Adrenal gland (tissue), 12 donors: ENCODE data around the gene CTSW. TPM values are rescaled to one million over a fixed set of nuclear protein-coding genes. Genes with fewer than 3 reads are reported as not detected.
A peak's percentile ranks its signal among the peaks of the same experiment; 100 is the strongest.

Source experiments
- DNase-seq, 7 donors: peaks; one replicate each; pipeline ENCODE4 v3.0.0-alpha.2; 2019 to 2020
- H3K27ac ChIP-seq, 5 donors: fragments of 200-600 bp; sonication (generic) in 4 of 5; 1 replicate in 3 of 5; 2 replicates in 2 of 5; pipeline versions ENCODE4 v1.5.1 to v1.8.0; 2016 to 2020; ENCODE audit warnings: mild to moderate bottlenecking in 1 of 5
- H3K27me3 ChIP-seq: fragments of 200-600 bp; 2 replicates; pipeline ENCODE4 v1.8.0; 2021
- H3K36me3 ChIP-seq, 2 donors: fragments of 200-600 bp; replicated peaks in 1 of 2; 1 replicate in 1 of 2; 2 replicates in 1 of 2; pipeline versions ENCODE4 v1.5.1 to v1.8.0; 2018 to 2022
- H3K4me1 ChIP-seq, 2 donors: fragments of 200-600 bp; replicated peaks in 1 of 2; 1 replicate in 1 of 2; 2 replicates in 1 of 2; pipeline versions ENCODE4 v1.5.1 to v1.8.0; 2018 to 2021
- H3K4me3 ChIP-seq, 4 donors: fragments of 200-600 bp; sonication (generic) in 3 of 4; one replicate each; pipeline ENCODE4 v1.5.1; 2016 to 2018
- H3K9me3 ChIP-seq, 3 donors: fragments of 200-600 bp; sonication (generic) in 1 of 3; replicated peaks in 1 of 3; 1 replicate in 2 of 3; 2 replicates in 1 of 3; pipeline versions ENCODE4 v1.5.1 to v1.8.0; 2016 to 2021
- POLR2A ChIP-seq, 2 donors: fragments of 450-650 bp; IDR thresholded peaks; one replicate each; pipeline ENCODE4 v1.6.1; 2017; ENCODE audit warnings: antibody characterized with exemption in 2 of 2, mild to moderate bottlenecking in 2 of 2, moderate library complexity in 1 of 2
- WGBS, 4 donors: extraction: QIAGEN DNeasy Blood & Tissue Kit in 2 of 4; methylation state at CpG; one replicate each; pipeline versions ENCODE4 v1.1.5 to v1.1.7; 2013 to 2017; 5-methylcytosine and 5-hydroxymethylcytosine counted together
- intact Hi-C, 2 donors: fragments of 100-400 bp; cut with DNase I; formaldehyde crosslinking; loops; one replicate each; pipeline versions ENCODE4 v1.14.1 to v1.15.0; 2022 to 2023
- polyA plus RNA-seq, 3 donors: library from polyadenylated mRNA; stranded (reverse); fragments of 200-250 nt in 2 of 3; fragments of 350-450 nt in 1 of 3; fragmentation: Illumina TruSeq in 1 of 3; extraction: RNeasy Lipid Tissue Mini Kit (QIAGEN cat#74804) in 1 of 3; gene quantifications; one replicate each; pipeline ENCODE4 v1.2.3, GENCODE V29; 2013 to 2014
- total RNA-seq, 9 donors: library from RNA; depleted of rRNA in 4 of 9; stranded (reverse); fragments of >200 nt in 4 of 9; fragments of 120-200 nt in 1 of 9; fragmentation: NEBNext Ultra II Directional in 1 of 9; extraction: Animal tissue kit (Norgen Biotek cat#: 25700) in 1 of 9; gene quantifications; one replicate each; pipeline versions ENCODE4 v1.1.0 to v1.2.4, GENCODE V29; 2013 to 2023
- TF ChIP-seq, protein P1 (sequence below), 6 experiments: fragments of 450-650 bp in 4 of 6; fragments of 200-600 bp in 2 of 6; sonication (generic) in 1 of 6; IDR thresholded peaks; 1 replicate in 5 of 6; 2 replicates in 1 of 6; pipeline versions ENCODE4 v1.5.1 to v1.8.0; 2016 to 2021; ENCODE audit warnings: antibody characterized with exemption in 6 of 6, mild to moderate bottlenecking in 2 of 6, moderate library complexity in 1 of 6
- donor health status: healthy with polysubstance abuse.
- donor health status: Bipolar disorder and iron deficiency.
- donor health status: DM: yes; HTN: yes; CAD: no.
- donor health status: DM: no; HTN: no; CAD: no.
- donor health status: DM: no; HTN: no; CAD: no.
- donor health status: DM: yes; HTN: yes; CAD: no.

Gene CTSW
- total and polyA plus RNA-seq, 12 donors, result 0.28 to 4.8 (median 0.96) TPM; not detected in 2

DNA sequence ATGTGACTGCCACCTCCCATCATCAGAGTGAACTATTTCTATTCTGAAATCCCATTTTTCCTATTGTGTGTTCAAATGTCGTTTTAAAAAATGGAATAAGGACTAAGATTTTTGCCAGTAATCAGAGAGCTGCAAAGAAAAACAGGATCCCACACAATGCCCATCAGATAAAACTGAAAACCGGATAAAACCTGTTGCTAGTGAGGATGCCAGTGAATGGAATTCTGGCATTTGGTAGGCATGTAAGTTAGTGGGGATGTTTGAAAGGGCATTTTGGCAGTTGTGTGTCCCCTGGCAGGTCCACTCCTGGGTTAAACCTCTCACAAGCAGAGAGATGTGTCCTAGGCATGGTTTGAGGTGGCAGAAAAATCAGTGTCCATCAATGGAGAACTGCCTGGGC lies 45.8 kb downstream of the CTSW start:
- TF ChIP-seq POLR2A (IDR thresholded peaks at IDR 0.05), result no peak
- TF ChIP-seq, protein P1, sequence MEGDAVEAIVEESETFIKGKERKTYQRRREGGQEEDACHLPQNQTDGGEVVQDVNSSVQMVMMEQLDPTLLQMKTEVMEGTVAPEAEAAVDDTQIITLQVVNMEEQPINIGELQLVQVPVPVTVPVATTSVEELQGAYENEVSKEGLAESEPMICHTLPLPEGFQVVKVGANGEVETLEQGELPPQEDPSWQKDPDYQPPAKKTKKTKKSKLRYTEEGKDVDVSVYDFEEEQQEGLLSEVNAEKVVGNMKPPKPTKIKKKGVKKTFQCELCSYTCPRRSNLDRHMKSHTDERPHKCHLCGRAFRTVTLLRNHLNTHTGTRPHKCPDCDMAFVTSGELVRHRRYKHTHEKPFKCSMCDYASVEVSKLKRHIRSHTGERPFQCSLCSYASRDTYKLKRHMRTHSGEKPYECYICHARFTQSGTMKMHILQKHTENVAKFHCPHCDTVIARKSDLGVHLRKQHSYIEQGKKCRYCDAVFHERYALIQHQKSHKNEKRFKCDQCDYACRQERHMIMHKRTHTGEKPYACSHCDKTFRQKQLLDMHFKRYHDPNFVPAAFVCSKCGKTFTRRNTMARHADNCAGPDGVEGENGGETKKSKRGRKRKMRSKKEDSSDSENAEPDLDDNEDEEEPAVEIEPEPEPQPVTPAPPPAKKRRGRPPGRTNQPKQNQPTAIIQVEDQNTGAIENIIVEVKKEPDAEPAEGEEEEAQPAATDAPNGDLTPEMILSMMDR (IDR thresholded peaks at IDR 0.05), result no peak
- no peak for DNase-seq
- Histone ChIP-seq H3K27ac (no peak overlapping the region), H3K36me3 (peaks cover 0 to 19% of the 10 kb centered on the region in 2 donors), H3K4me1 (peaks cover 3 to 6% of the 10 kb centered on the region in 2 donors), H3K4me3 (no peak overlapping the region), H3K27me3 (no peaks in the 10 kb centered on the region), H3K9me3 (no peaks in the 10 kb centered on the region)
- WGBS, 4 donors, result 47 to 83% (median 65%) methylated on average over 2 of the region's 2 CpGs
- intact Hi-C loops, result no loop called here

DNA sequence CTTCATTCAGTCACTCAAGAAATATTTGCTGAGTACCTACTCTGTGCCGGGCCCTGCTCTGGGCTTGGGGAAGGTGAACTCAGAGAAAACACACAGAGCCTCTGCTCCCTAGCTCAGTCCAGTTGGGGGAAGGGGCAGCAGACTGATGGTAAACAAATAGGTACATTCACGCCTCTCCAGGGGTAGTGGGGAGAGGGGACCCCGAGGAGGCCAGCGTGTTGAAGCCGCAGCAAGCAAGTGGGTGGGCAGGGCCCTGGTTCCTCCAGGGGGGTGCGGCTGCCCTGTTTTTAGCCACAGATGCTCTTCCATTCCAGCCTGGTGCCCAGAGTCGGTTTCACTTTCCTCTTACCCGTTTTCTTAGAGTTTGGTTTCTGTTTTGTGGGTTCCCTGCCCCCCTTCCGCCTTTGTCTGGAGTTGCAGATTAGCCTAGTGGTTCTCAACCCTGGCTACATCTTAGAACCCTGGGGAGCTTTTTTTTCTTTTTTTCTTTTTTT lies 48.3 kb downstream of the CTSW start:
- Histone ChIP-seq H3K27me3 (no peaks in the 10 kb centered on the region), H3K4me1 (no peaks in the 10 kb centered on the region), H3K36me3 (peaks cover 0 to 2% of the 10 kb centered on the region in 2 donors), H3K9me3 (no peaks in the 10 kb centered on the region), H3K27ac (peak overlapping the region in 2 of 5 donors; percentile 34 to 52), H3K4me3 (no peak overlapping the region)
- WGBS, 4 donors, result 38 to 50% (median 47%) methylated on average over 9 of the region's 9 CpGs
- no peak for TF ChIP-seq POLR2A (IDR thresholded peaks at IDR 0.05)
- TF ChIP-seq, protein P1 (IDR thresholded peaks at IDR 0.05), result no peak
- peak in 2 of 7 donors; percentile 30 to 62 for DNase-seq
- intact Hi-C loops, result no loop called here

DNA sequence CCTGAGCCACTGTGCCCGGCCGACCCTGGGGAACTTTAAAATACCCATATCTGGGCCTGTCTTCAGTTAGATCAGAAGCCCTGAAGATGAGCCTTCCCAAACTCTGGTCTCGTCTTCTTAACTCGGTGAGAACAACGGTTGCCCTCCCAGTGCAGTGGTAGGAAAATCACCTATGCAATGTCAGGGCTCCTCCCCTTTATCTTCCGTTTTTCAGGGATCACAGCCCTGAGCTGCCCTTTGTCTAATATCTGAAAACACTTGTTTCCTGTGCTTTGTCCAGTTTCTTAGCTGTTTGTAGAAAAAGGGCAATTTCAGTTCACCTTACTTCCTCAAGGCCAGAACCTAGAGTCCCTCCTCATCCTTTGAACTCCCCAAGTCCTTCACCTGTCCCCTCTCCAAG lies 49.0 kb downstream of the CTSW start:
- Histone ChIP-seq H3K36me3 (no peaks in the 10 kb centered on the region), H3K4me3 (no peak overlapping the region), H3K9me3 (no peaks in the 10 kb centered on the region), H3K4me1 (no peaks in the 10 kb centered on the region), H3K27ac (no peak overlapping the region), H3K27me3 (no peaks in the 10 kb centered on the region)
- intact Hi-C loops, result no loop called here
- TF ChIP-seq, protein P1 (IDR thresholded peaks at IDR 0.05), result no peak
- no peak for TF ChIP-seq POLR2A (IDR thresholded peaks at IDR 0.05)
- DNase-seq, result no peak
- WGBS, 4 donors, result 54 to 80% (median 73%) methylated on average over 5 to 6 of the region's 6 CpGs

DNA sequence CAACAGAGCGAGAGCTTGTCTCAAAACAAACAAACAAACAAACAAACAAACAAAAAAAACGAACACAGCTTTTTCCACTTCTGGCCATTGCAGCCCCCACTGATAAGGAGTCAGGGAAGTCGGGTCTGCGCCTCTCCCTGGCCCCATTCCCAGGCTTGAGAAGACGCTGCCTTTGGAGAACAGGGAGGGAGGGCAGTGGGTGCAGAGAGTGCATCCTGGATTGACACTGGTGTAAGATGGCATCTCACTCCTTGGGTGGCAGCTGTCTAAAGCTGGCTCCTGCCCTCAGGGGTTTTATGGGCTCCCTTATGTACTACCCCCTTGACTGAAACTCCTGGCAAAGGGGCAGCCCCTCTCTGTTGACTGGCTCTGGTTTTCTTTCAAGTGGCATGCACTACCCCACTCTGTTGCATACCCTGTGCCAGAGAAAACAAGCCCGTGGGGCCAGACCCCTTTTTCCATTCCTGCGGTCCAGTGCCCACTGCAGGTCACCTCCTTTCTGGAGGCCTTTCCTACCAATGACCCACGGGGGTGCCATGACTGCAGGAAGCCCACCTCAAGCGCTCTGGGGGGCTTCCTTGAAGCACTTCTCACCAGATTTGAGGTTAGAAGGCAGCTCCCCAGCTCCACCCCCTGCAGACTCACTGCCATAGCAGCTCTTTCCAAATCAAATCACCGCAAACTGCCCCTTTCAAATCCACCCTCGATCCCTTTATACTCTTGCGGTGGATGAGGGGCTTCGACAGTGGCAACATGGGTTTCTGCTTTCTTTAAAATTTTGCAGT lies 52.3 kb downstream of the CTSW start:
- H3K27me3 ChIP-seq, result no peaks in the 10 kb centered on the region
- no peaks in the 10 kb centered on the region for H3K4me1 ChIP-seq
- 61 to 67% (median 63%) methylated on average over 13 of the region's 13 CpGs for WGBS, 4 donors
- no peaks in the 10 kb centered on the region for H3K9me3 ChIP-seq
- no peak for TF ChIP-seq POLR2A (IDR thresholded peaks at IDR 0.05)
- TF ChIP-seq, protein P1 (IDR thresholded peaks at IDR 0.05), result no peak
- H3K4me3 ChIP-seq, result no peak overlapping the region
- no peaks in the 10 kb centered on the region for H3K36me3 ChIP-seq
- no peak for DNase-seq
- intact Hi-C loops, result no loop called here
- no peak overlapping the region for H3K27ac ChIP-seq
